Fibroblast of mammary gland (primary cell): ENCODE results near the gene GRIN3B.
"Not testable (repeated sequence)": the region's sequence is repeated elsewhere in the genome, so short reads cannot be mapped to it uniquely, and the experiment has no call there.

Experiments
- DNase-seq: peaks from one replicate; pipeline ENCODE4 v3.0.0-alpha.2; 2010; ENCODE audit warnings: low read depth
- H3K4me3 ChIP-seq: 2 replicates; pipeline ENCODE4 v1.5.1; 2011; ENCODE audit warnings: low read depth, mild to moderate bottlenecking, low read length, moderate library complexity; ENCODE audit not compliant: control insufficient read depth
- TF ChIP-seq, protein P1 (sequence below): conservative IDR thresholded peaks from 2 replicates; pipeline ENCODE4 v1.5.1; 2011; ENCODE audit warnings: low read depth, low read length, inconsistent platforms; ENCODE audit not compliant: control insufficient read depth, insufficient read depth

Gene GRIN3B

DNA sequence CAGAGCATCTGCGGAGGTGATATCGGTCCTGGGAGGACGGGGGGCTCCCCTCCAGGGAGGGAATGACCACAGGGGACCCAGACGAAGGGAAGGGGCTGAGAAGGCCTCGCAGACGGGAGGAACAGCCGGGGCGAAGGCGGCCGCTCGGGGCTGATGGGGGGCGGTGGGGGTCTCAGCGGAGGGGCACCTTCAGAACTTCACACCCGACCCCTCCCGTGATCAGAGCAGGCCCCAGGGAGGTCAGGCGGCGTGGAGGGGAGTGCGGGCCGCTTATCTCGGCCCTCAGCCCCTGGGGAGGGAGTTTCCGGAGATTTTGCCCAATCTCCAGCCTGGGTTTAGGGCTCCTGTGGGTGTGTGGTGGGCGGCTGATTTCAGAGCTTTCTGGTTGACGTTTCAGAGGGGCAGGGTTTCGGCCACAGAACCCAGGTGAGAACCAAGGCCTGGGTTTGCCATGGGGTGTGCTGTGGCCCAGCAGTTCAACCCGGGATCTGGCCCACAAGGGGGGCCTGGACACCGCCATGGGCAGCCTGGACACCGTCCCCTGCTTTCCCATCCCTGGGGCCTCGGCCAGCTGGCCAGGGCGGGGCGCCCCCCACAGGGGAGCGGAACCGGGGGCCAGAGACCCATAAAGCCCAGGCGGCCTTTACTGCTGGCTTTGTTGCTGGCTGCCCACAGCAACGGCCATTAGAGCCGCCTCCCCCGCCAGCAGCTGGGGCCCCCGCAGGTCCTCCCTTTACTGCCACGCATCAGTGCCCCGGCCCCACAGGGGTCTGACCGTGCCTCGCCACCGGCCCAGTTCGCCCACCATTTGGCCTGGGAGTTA is 45.3 kb upstream of the GRIN3B start:
- no peak overlapping the region for H3K4me3 ChIP-seq
- TF ChIP-seq, protein P1, sequence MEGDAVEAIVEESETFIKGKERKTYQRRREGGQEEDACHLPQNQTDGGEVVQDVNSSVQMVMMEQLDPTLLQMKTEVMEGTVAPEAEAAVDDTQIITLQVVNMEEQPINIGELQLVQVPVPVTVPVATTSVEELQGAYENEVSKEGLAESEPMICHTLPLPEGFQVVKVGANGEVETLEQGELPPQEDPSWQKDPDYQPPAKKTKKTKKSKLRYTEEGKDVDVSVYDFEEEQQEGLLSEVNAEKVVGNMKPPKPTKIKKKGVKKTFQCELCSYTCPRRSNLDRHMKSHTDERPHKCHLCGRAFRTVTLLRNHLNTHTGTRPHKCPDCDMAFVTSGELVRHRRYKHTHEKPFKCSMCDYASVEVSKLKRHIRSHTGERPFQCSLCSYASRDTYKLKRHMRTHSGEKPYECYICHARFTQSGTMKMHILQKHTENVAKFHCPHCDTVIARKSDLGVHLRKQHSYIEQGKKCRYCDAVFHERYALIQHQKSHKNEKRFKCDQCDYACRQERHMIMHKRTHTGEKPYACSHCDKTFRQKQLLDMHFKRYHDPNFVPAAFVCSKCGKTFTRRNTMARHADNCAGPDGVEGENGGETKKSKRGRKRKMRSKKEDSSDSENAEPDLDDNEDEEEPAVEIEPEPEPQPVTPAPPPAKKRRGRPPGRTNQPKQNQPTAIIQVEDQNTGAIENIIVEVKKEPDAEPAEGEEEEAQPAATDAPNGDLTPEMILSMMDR = no peak
- no peak for DNase-seq

DNA sequence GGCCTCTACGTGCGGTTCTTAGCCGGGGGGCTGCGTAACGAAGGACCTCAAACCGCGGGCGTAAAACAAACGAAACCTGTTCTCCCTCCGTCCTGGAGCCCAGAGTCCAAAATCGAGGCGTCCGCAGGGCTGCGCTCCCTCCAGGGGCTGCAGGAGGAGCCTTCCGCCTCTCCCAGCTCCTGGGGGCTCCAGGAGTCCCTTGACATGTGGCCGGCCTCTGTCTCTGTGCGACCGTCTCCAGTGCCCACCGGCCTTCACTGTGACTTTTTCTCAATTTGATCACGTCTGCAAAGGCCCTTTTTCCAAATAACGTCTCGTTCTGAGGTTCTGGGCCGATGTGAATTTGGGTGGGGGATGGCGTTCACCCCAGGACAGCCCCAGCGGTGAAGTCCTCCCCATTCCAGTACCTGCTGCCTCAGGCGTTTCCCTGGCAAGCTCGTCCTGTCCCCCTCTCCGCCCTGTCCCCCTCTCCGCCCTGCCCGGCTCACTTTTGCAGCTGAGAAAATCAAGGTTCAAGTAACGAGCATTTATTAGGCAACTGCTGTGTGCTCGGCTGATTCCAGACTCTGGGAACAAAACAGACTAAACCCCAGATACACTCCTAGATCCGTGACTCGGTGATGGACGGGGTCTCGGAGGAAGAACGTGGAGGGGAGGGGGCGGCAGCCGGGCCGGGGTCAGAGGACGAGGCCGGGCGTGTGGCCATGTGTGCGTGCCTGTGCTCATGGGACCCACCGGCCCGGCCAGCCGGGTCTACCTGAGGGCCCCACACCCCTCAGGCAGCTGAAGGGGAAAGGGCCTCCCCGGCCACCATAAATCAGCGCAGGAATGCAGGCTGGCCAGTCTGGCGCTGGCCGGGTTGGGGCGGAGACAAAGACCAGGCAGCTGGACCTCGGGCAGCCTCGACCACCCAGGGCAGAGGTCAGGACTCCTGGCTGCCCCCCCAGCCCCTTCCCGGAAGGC is 44.1 kb upstream of the GRIN3B start:
- TF ChIP-seq, protein P1 = no peak
- no peak overlapping the region for H3K4me3 ChIP-seq

GRCh38 chr19:956766-957440 is 43.3 kb upstream of the GRIN3B start:
- TF ChIP-seq, protein P1 = no peak
- no peak overlapping the region for H3K4me3 ChIP-seq
- no peak for DNase-seq

More for the DNA sequence above, 44.1 kb upstream of the GRIN3B start:
- no peak for DNase-seq

- H3K4me3 ChIP-seq, DNase-seq: not testable (repeated sequence)
Measured at GRCh38 chr19:957578-957977, 42.6 kb upstream of the GRIN3B start.

GRCh38 chr19:958967-959855 is 41.0 kb upstream of the GRIN3B start:
- peak; percentile 66 for DNase-seq
- TF ChIP-seq, protein P1 = no peak

DNA sequence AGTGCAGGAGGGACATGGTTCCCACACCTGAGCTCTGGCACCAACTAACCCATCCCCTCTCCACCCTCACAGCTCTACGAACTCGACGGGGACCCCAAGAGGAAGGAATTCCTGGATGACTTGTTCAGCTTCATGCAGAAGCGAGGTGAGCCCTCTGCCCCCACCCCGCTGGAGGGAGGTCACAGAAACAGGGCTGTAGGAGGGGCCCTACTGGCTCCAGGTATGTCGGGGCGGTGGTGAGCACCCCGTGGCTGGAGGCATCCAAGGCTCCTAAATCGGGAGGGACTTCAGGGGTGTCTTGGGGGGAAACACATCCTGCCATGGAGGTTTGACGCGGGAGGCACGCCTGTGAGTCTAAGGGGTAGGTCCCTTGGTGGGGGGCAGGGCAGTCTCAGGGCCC is 40.2 kb upstream of the GRIN3B start:
- no peak overlapping the region for H3K4me3 ChIP-seq
- DNase-seq = no peak
- TF ChIP-seq, protein P1 = no peak

More at GRCh38 chr19:958967-959855, 41.0 kb upstream of the GRIN3B start:
- H3K4me3 ChIP-seq = no peak overlapping the region
